SJSA1 (cell line): Measurements from ENCODE around the gene PCDHGA7. TPM values are rescaled to one million over a fixed set of nuclear protein-coding genes. Genes with fewer than 3 reads are reported as not detected.
"Not testable (repeated sequence)": the region's sequence is repeated elsewhere in the genome, so short reads cannot be mapped to it uniquely, and the experiment has no call there.

Experiments used
- DNase-seq, 2 experiments: peaks; one replicate each; pipeline ENCODE4 v3.0.0-alpha.2; 2015 to 2020; ENCODE audit warnings: low spot score in 2 of 2, low read depth in 1 of 2
- H3K27ac ChIP-seq: fragments of 250-450 bp; sonication (Bioruptor Pico); 2 replicates; pipeline ENCODE4 v1.5.1; 2020; ENCODE audit warnings: mild to moderate bottlenecking, moderate library complexity
- H3K27me3 ChIP-seq: fragments of 250-450 bp; sonication (Bioruptor Pico); replicated peaks from 2 replicates; pipeline ENCODE4 v1.5.1; 2020; ENCODE audit warnings: mild to moderate bottlenecking, moderate library complexity
- H3K36me3 ChIP-seq: fragments of 250-450 bp; sonication (Bioruptor Pico); 2 replicates; pipeline ENCODE4 v1.5.1; 2020; ENCODE audit warnings: mild to moderate bottlenecking
- H3K4me1 ChIP-seq: fragments of 250-450 bp; sonication (Bioruptor Pico); replicated peaks from 2 replicates; pipeline ENCODE4 v1.6.1; 2021; ENCODE audit warnings: mild to moderate bottlenecking
- H3K4me3 ChIP-seq: fragments of 250-450 bp; sonication (Bioruptor Pico); 2 replicates; pipeline ENCODE4 v1.5.1; 2020; ENCODE audit warnings: mild to moderate bottlenecking
- H3K9me3 ChIP-seq: fragments of 250-450 bp; sonication (Bioruptor Pico); replicated peaks from 2 replicates; pipeline ENCODE4 v1.5.1; 2020; ENCODE audit warnings: mild to moderate bottlenecking
- total RNA-seq: library from RNA; depleted of rRNA; stranded (reverse); fragments of >200 nt; shearing (Covaris generic); gene quantifications from 2 replicates; pipeline ENCODE4 v1.2.3, GENCODE V29; 2014

Gene PCDHGA7
- total RNA-seq, 1 experiment from 2014 or later, result 0.82 TPM

- peaks cover 31% of the 10 kb centered on the region for H3K9me3 ChIP-seq
- H3K4me1 ChIP-seq, result no peaks in the 10 kb centered on the region
- no peak overlapping the region for H3K27ac ChIP-seq
- H3K27me3 ChIP-seq, result no peaks in the 10 kb centered on the region
- no peak overlapping the region for H3K4me3 ChIP-seq
- no peak for DNase-seq
- H3K36me3 ChIP-seq, result no peaks in the 10 kb centered on the region
Observed at GRCh38 chr5:141399555-141400258, 17.2 kb downstream of the PCDHGA7 start.

DNA sequence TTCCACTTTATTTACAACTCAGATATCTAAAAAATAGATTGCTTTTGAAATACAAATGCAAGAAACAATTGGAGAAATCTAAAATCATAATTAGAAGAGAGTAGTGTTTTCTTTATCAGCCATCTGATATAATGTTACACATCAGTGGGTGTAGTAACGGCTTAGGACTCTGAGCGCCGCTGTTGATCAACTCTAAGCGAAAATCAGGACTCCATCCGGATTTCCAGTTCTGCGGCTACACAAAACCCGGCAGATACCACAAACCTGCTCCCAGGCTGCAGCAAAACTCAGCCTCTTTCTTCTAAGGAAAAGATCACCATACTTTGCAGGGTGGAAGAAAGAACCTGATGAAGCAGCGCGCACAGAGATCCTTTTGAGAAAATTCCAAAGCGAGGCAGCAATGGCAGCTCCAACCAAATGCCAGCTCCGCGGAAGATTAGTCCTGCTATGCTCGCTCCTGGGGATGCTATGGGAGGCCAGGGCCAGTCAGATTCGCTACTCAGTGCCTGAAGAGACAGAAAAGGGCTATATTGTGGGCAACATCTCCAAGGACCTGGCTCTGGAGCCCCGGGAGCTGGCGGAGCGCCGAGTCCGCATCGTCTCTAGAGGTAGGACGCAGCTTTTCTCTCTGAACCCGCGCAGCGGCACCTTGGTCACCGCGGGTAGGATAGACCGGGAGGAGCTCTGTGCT is 20.2 kb downstream of the PCDHGA7 start, which contains the start of gene PCDHGA9:
TSS of gene PCDHGA9 (plus strand) at position 226 of the 691 bp plus-strand sequence. CDS start at position 401, 175 bp downstream.
- Histone ChIP-seq H3K36me3 (no peaks in the 10 kb centered on the region), H3K4me3 (no peak within 1 kb of the TSS), H3K27me3 (no peaks in the 10 kb centered on the region), H3K4me1 (no peaks in the 10 kb centered on the region), H3K9me3 (peaks cover 20% of the 10 kb centered on the region), H3K27ac (no peak within 1 kb of the TSS)
- DNase-seq, result no peak

DNA sequence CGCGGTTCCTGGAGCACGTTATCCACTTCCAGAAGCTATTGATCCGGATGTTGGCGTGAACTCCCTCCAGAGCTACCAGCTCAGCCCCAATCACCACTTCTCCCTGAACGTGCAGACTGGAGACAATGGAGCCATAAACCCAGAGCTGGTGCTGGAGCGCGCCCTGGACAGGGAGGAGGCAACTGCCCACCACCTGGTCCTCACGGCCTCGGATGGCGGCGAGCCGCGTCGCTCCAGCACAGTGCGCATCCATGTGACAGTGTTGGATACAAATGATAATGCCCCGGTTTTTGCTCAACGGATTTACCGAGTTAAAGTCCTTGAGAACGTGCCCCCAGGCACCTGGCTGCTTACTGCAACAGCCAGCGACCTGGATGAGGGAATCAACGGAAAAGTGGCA is 20.8 kb downstream of the PCDHGA7 start:
- peaks cover 21% of the 10 kb centered on the region for H3K9me3 ChIP-seq
- no peak overlapping the region for H3K4me3 ChIP-seq

DNA sequence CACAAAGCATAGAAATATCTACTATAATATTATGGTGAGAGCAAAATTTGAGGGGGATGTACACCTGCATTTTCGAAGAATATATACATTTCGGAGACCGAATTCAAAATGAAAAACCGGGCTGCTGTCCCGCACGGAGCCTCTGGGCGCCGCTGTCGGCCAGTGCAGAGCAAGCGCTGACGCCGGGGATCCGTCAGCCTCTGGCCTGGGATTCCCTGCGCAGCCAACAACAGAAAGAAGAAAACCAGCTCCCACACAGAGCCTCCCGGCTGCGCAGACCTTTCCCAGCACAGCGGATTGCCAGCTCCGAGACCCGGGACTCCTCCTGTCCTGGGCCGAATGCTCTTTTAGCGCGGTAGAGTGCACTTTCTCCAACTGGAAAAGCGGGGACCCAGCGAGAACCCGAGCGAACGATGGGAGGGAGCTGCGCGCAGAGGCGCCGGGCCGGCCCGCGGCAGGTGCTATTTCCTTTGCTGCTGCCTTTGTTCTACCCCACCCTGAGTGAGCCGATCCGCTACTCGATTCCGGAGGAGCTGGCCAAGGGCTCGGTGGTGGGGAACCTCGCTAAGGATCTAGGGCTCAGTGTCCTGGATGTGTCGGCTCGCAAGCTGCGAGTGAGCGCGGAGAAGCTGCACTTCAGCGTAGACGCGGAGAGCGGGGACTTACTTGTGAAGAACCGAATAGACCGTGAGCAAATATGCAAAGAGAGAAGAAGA is 25.4 kb downstream of the PCDHGA7 start, which contains the start of gene PCDHGB6:
TSS of gene PCDHGB6 (plus strand) at position 232 of the 716 bp plus-strand sequence. CDS start at position 414, 182 bp downstream.
- peaks cover 14% of the 10 kb centered on the region for H3K9me3 ChIP-seq
- H3K27ac ChIP-seq, H3K27me3 ChIP-seq, DNase-seq, H3K4me3 ChIP-seq, H3K36me3 ChIP-seq, H3K4me1 ChIP-seq: not testable (repeated sequence)

More for the DNA sequence above, 20.8 kb downstream of the PCDHGA7 start:
- DNase-seq, result no peak
- Histone ChIP-seq H3K27me3 (no peaks in the 10 kb centered on the region), H3K36me3 (no peaks in the 10 kb centered on the region), H3K27ac (no peak overlapping the region), H3K4me1 (no peaks in the 10 kb centered on the region)

DNA sequence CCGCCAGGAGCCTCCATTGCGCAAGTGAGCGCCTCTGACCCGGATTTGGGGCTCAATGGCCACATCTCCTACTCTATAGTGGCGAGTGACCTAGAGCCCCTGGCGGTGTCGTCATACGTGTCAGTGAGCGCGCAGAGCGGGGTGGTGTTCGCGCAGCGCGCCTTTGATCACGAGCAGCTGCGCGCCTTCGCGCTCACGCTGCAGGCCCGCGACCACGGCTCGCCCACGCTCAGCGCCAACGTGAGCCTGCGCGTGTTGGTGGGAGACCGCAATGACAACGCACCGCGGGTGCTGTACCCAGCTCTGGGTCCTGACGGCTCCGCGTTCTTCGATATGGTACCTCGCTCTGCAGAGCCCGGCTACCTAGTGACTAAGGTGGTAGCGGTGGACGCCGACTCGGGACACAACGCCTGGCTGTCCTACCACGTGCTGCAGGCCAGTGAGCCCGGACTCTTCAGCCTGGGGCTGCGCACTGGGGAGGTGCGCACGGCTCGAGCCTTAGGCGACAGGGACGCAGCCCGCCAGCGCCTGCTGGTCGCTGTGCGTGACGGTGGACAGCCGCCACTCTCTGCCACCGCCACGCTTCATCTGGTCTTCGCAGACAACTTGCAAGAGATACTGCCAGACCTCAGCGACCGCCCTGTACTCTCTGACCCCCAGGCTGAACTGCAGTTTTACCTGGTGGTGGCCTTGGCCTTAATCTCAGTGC is 27.2 kb downstream of the PCDHGA7 start:
- Histone ChIP-seq H3K9me3 (peaks cover 17% of the 10 kb centered on the region), H3K4me3 (no peak overlapping the region), H3K4me1 (no peaks in the 10 kb centered on the region), H3K27ac (no peak overlapping the region), H3K36me3 (no peaks in the 10 kb centered on the region), H3K27me3 (no peaks in the 10 kb centered on the region)
- no peak for DNase-seq

DNA sequence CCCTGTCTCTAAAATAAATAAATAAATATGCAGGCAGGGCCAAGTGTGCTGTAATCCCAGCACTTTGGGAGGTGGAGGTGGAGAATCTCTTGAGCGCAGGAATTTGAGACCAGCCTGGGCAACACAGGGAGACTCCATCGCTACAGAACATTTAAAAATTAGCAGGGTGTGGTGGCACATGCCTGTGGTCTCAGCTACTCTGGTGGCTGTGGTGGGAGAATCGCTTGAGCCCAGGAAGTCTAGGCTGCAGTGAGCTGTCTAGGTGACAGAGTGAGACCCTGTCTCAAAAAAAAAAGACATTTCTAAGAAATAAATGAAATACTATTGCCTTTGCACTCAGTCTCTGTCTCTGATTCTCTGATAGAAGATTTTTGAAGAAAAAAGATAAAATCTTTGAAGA is 29.0 kb downstream of the PCDHGA7 start:
- Histone ChIP-seq H3K4me1 (no peaks in the 10 kb centered on the region), H3K36me3 (no peaks in the 10 kb centered on the region), H3K4me3 (no peak overlapping the region), H3K9me3 (peaks cover 17% of the 10 kb centered on the region), H3K27me3 (no peaks in the 10 kb centered on the region), H3K27ac (no peak overlapping the region)
- DNase-seq, result peak in 1 of 2 experiments; percentile 9

GRCh38 chr5:141412854-141413539 is 30.5 kb downstream of the PCDHGA7 start, which contains the start of gene PCDHGA10:
PCDHGA10 (plus strand) TSS chr5:141412987; CDS start chr5:141413176, 189 bp downstream.
- Histone ChIP-seq H3K9me3 (peaks cover 14% of the 10 kb centered on the region), H3K4me3 (0 out of 2 replicates have a peak within 1 kb of the TSS, but pooled peaks have one; percentile 4), H3K36me3 (no peaks in the 10 kb centered on the region), H3K27me3 (no peaks in the 10 kb centered on the region), H3K27ac (no peak within 1 kb of the TSS), H3K4me1 (no peaks in the 10 kb centered on the region)
- DNase-seq, result peak in 1 of 2 experiments; percentile 37

DNA sequence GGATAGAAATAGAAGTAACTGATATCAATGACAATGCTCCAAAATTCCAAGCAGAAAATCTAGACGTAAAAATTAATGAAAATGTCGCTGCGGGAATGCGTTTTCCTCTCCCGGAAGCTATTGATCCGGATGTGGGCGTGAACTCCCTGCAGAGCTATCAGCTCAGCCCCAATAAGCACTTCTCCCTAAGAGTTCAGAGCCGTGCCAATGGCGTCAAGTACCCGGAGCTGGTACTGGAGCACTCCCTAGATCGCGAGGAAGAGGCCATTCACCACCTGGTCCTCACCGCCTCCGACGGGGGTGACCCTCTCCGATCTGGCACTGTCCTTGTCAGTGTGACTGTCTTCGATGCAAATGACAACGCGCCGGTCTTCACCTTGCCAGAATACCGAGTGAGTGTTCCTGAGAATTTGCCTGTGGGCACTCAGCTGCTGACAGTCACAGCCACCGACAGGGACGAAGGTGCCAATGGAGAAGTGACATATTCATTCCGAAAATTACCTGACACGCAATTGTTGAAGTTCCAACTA is 31.1 kb downstream of the PCDHGA7 start:
- no peaks in the 10 kb centered on the region for H3K36me3 ChIP-seq
- H3K9me3 ChIP-seq, result peaks cover 20% of the 10 kb centered on the region
- H3K4me1 ChIP-seq, result no peaks in the 10 kb centered on the region
- DNase-seq, result no peak
- no peak overlapping the region for H3K4me3 ChIP-seq
- H3K27me3 ChIP-seq, result no peaks in the 10 kb centered on the region
- no peak overlapping the region for H3K27ac ChIP-seq

- H3K4me1 ChIP-seq, DNase-seq, H3K4me3 ChIP-seq, H3K27ac ChIP-seq, H3K27me3 ChIP-seq, H3K36me3 ChIP-seq: not testable (repeated sequence)
- H3K9me3 ChIP-seq, result peaks cover 30% of the 10 kb centered on the region
Observed at GRCh38 chr5:141414548-141415274, 32.2 kb downstream of the PCDHGA7 start.

- H3K27me3 ChIP-seq, DNase-seq, H3K4me3 ChIP-seq, H3K4me1 ChIP-seq, H3K36me3 ChIP-seq, H3K27ac ChIP-seq: not testable (repeated sequence)
- H3K9me3 ChIP-seq, result peaks cover 30% of the 10 kb centered on the region
Observed at GRCh38 chr5:141415275-141415618, 32.7 kb downstream of the PCDHGA7 start.

- not testable (repeated sequence) for H3K4me3 ChIP-seq, H3K27me3 ChIP-seq, H3K36me3 ChIP-seq, H3K4me1 ChIP-seq, H3K27ac ChIP-seq
- DNase-seq, result peak; percentile 55 to 73
- peaks cover 41% of the 10 kb centered on the region for H3K9me3 ChIP-seq
Observed at GRCh38 chr5:141417494-141418172, 35.1 kb downstream of the PCDHGA7 start, which contains the start of gene PCDHGB7. PCDHGB7 (plus strand) TSS chr5:141417677; CDS start chr5:141417860, 183 bp downstream.
